Right lobe of liver (tissue), 4 donors: ENCODE measurements around the gene RRAGB.

Experiments used
- POLR2A ChIP-seq: fragments of 450-650 bp; IDR thresholded peaks from one replicate; pipeline ENCODE4 v1.6.1; 2017; ENCODE audit warnings: antibody characterized with exemption, mild to moderate bottlenecking
- TF ChIP-seq, protein P1 (sequence below), 4 donors: fragments of 200-600 bp in 3 of 4; fragments of 450-650 bp in 1 of 4; IDR thresholded peaks; one replicate each; pipeline versions ENCODE4 v1.5.1 to v1.8.0; 2016 to 2022; ENCODE audit warnings: antibody characterized with exemption in 4 of 4, mild to moderate bottlenecking in 2 of 4
- donor health status: DM: no; HTN: no; CAD: no.
- donor health status: DM: no; HTN: no; CAD: no.
- donor health status: DM: no; HTN: yes; CAD: no.

DNA sequence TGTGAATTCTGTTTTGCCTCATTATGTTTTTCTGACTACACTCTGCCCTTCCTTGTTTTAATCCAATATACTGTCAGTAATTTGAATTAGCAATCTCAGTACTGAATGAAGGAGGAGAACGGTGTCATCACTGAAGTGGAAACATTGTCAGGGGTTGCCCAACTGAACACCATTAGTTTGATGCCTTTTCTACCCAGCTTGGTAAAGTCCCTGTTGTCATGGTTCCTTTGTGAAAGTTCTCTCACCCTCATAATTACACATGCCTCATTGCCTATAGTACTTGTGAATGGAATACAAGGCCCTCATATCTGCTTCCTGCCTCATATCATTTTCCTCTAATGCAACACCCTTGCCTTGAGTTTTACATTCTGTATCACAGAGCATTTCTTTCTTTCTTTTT is 76.9 kb downstream of the RRAGB start:
- TF ChIP-seq, protein P1, sequence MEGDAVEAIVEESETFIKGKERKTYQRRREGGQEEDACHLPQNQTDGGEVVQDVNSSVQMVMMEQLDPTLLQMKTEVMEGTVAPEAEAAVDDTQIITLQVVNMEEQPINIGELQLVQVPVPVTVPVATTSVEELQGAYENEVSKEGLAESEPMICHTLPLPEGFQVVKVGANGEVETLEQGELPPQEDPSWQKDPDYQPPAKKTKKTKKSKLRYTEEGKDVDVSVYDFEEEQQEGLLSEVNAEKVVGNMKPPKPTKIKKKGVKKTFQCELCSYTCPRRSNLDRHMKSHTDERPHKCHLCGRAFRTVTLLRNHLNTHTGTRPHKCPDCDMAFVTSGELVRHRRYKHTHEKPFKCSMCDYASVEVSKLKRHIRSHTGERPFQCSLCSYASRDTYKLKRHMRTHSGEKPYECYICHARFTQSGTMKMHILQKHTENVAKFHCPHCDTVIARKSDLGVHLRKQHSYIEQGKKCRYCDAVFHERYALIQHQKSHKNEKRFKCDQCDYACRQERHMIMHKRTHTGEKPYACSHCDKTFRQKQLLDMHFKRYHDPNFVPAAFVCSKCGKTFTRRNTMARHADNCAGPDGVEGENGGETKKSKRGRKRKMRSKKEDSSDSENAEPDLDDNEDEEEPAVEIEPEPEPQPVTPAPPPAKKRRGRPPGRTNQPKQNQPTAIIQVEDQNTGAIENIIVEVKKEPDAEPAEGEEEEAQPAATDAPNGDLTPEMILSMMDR (IDR thresholded peaks at IDR 0.05): no peak
- no peak for TF ChIP-seq POLR2A
